Activated effector memory CD4-positive, alpha-beta T cell treated with anti-CD3 and anti-CD28 coated beads, Interleukin-2, amount 50 U/mL, for 16 hours (primary cell): Measurements from ENCODE around the gene LMNTD2.

ENCODE experiments used
- DNase-seq: peaks from one replicate; pipeline ENCODE4 v3.0.0-alpha.2; 2020

The LMNTD2 gene

GRCh38 chr11:587546-587945 lies 27.0 kb upstream of the LMNTD2 start:
- DNase-seq, result no peak

- no peak for DNase-seq
These were observed 26.1 kb upstream of the LMNTD2 start for GRCh38 chr11:586376-587316.

- DNase-seq, result no peak
These were observed 23.7 kb upstream of the LMNTD2 start for GRCh38 chr11:584287-584686.

GRCh38 chr11:581752-582151 lies 21.2 kb upstream of the LMNTD2 start:
- no peak for DNase-seq

GRCh38 chr11:581342-581741 lies 20.8 kb upstream of the LMNTD2 start:
- DNase-seq, result no peak

DNA sequence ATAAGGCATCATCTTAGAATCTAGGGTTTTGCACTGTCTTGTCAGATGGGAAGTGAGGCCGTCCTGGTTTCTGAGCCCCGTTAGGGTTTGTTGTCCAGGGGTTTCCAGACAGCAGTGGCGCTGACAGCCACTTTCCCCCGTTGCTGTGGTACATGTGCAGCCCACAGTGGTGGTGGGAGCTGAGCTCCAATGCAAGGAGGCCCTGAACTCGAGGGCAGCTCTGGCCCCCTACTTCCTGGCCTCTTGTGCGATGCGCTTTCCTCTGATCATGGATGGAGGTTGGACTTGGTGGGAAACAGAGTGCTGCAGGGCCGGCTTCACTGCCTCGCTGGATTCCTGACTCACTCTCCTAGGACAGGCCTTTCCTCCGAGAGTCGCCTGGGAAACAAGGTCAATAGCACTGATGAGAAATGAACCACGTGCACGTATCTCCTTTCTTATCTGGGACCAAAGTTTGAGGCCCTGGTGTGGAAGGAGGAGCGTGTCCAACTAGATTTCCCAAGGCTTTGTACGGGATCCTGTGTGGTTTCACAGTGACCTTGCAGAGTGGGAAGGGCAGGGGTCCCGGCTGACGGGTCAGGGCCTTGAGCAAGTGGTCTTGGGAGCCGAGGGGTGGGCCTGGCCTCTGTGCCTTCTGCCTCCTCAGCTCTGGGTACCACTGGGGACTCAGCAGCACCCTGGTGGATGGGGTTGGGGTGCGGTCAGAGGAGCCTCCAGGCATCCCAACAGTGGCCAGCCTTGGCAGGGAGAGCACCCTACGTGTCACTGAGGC lies 19.5 kb upstream of the LMNTD2 start:
- DNase-seq, result no peak

DNA sequence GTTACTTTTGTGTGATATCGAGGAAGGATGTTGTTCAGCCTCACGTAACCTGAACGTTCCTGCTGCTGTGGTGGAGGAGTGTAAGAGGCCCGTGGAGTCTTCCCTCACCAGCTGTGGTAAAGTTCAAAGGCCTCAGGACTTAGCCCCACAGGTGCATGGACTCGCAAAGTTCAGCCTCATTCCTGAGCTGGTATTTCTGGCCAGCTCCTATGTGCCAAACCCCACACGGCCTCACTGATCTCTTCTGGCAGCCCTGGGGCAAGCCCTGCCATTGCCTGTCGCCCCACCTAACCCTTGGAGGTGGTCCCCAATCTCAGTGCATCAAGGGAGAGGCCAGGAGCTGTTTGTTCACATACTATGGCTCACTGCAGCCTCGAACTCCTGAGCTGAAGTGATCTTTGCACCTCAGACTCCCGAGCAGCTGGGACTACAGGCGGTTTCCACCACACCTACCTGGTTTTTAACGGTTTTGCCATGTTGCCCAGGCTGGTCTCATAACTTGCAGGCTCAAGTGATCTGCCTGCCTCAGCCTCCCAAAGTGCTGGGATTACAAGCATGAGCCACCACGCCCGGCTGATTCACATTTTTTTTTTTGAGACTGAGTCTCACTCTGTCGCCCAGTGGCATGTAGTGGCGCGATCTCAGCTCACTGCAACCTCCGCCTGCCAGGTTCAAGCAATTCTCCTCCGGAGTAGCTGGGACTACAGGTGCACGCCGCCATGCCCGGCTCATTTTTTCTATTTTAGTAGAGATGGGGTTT lies 17.9 kb upstream of the LMNTD2 start:
- DNase-seq, result no peak

DNA sequence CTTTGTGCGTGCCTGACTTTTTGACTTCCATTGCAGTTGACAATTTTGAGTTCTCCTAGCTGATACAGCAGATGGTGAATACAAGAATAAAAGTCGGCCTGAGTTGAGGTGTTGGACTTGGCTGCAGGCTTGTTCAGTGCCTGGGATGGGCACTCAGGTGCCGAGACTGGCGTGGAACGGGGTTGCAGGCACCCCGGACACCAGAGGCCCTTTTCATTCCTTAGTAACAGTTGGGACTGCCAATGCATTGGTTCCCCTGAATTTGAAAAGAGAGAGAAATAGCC lies 17.0 kb upstream of the LMNTD2 start:
- DNase-seq, result no peak

GRCh38 chr11:576811-577610 lies 16.5 kb upstream of the LMNTD2 start:
- peak; percentile 72 for DNase-seq

GRCh38 chr11:575996-576768 lies 15.6 kb upstream of the LMNTD2 start, which contains the start of gene PHRF1:
PHRF1 (plus strand) TSS chr11:576470; CDS start chr11:581513, 5,043 bp downstream.
- DNase-seq, result peak; percentile 98

DNA sequence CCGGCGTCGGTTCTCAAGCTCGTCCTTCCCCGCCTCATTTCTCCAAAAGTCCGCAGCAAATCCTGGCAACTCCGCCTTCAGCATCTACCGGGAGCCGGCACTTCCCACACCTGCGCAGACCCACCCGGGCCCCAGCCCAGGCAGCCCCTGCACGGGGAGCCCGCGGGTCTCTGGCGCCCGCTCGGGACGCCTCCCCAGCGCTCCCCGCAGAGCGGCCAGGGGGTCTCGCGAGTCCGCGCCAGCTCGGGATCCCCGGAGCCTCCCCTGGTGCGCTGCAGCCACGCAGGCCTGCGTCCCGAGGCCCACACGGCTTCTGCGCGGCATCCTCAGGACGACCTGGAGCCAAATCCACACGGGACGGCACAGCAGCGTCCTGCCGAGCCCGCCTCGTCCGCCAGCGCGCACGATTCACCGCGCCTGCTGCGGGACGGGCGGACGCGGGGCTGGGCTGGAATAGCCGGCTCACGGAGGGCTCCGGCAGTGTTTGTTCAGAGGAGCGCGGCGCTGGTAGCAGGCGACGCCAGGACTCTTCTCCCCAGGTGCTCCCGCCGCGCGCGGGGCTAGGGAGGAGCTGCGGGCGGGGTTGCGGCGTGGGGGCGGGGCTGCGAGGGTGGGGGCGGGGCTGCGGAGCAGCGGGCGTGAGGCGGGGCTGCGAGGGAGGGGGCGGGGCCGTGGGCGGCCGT lies 14.9 kb upstream of the LMNTD2 start:
- no peak for DNase-seq

DNA sequence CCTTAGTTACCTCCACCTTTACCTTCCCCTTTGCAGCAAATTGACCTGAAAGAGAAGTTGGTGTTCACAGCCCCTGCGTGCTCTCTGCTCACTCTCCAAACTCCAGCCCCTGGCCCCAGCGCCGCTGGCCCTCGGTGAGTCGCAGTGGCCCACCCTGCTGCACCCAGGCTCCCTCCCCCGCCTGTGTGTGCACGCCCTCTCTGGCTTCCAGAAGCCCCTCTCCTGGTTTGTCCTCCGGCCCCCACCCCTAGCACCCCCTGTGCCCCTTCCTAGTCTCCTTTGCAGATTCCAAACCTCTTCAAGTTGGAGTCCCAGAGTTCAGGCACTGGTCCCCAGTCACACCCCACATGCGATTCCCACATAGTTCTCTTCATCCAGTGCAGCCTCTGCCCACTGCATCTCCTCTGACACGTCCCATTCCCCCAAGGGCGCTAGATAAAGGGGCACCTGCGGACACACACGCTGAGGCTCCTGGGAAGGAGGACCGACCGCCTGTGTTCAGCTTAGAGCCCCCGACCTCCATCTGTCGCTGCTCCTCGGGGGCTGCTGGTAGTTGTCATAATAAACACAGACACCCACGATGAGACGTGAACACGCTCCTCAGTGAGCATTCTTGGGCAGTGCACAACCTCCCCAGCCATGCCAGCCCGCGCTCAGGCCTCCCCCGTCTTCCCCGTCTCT lies 14.2 kb upstream of the LMNTD2 start:
- peak; percentile 71 for DNase-seq

- DNase-seq, result peak; percentile 67
These were observed 13.6 kb upstream of the LMNTD2 start for GRCh38 chr11:574031-574570.

- no peak for DNase-seq
These were observed 12.7 kb upstream of the LMNTD2 start for GRCh38 chr11:573146-573759.

DNA sequence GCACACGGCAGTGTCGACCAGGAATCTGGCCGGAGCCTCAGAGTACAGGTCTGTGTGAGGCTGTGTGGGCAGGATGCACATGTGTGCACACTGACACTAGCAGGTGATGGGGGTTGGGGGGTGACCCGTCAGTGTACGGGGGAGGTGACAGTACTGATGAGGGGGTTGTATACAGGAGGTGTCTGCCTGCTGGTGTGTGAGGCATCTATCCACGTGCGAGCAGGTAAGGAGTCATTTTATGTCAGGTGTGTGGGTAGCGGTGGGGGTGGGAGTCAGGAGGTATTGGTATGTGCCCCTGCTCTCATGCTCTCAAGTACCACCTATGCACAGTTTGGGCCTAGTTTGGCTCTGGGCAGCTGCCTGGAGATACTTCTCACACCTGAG lies 11.3 kb upstream of the LMNTD2 start:
- DNase-seq, result no peak

- DNase-seq, result no peak
These were observed 8.8 kb upstream of the LMNTD2 start for GRCh38 chr11:569158-569885.

- DNase-seq, result peak; percentile 97
These were observed 8.0 kb upstream of the LMNTD2 start for GRCh38 chr11:568306-569157.
